Ascending aorta (tissue), 2 donors: ENCODE data around the gene TLCD5. TPM values are rescaled to one million over a fixed set of nuclear protein-coding genes. Genes with fewer than 3 reads are reported as not detected.

ENCODE experiments used
- DNase-seq, 2 donors: peaks; one replicate each; pipeline ENCODE4 v3.0.0-alpha.2; 2019; ENCODE audit warnings: low spot score in 2 of 2
- H3K27ac ChIP-seq, 2 donors: fragments of 200-600 bp; sonication (generic); one replicate each; pipeline ENCODE4 v1.5.1; 2016 to 2017; ENCODE audit warnings: mild to moderate bottlenecking in 1 of 2
- H3K27me3 ChIP-seq: fragments of 200-600 bp; sonication (generic); one replicate; pipeline ENCODE4 v1.5.1; 2017
- H3K36me3 ChIP-seq, 2 donors: fragments of 200-600 bp; sonication (generic); one replicate each; pipeline ENCODE4 v1.5.1; 2016
- H3K4me1 ChIP-seq, 2 donors: fragments of 200-600 bp; sonication (generic); one replicate each; pipeline ENCODE4 v1.5.1; 2016 to 2017; ENCODE audit warnings: mild to moderate bottlenecking in 1 of 2
- H3K4me3 ChIP-seq, 2 donors: fragments of 200-600 bp; sonication (generic); one replicate each; pipeline ENCODE4 v1.5.1; 2016 to 2017; ENCODE audit warnings: mild to moderate bottlenecking in 1 of 2
- H3K9me3 ChIP-seq, 2 donors: fragments of 200-600 bp; sonication (generic); one replicate each; pipeline ENCODE4 v1.5.1; 2016
- CTCF ChIP-seq, 3 experiments: fragments of 200-600 bp in 2 of 3; fragments of 450-650 bp in 1 of 3; sonication (generic) in 2 of 3; IDR thresholded peaks; one replicate each; pipeline ENCODE4 v1.5.1; 2016 to 2019; ENCODE audit warnings: antibody characterized with exemption in 3 of 3, mild to moderate bottlenecking in 1 of 3, moderate library complexity in 1 of 3
- intact Hi-C: fragments of 100-400 bp; cut with DNase I; formaldehyde crosslinking; loops from one replicate; pipeline ENCODE4 v1.15.1; 2023
- total RNA-seq: library from RNA; depleted of rRNA; stranded (reverse); fragments of >200 nt; gene quantifications from one replicate; pipeline ENCODE4 v1.1.0, GENCODE V29; 2016

The TLCD5 gene
- total RNA-seq, 1 donor from 2014 or later: 8.4 TPM

- Histone ChIP-seq H3K36me3 (no peaks in the 10 kb centered on the region), H3K27me3 (no peaks in the 10 kb centered on the region), H3K4me1 (no peaks in the 10 kb centered on the region), H3K27ac (no peak overlapping the region), H3K4me3 (no peak overlapping the region), H3K9me3 (no peaks in the 10 kb centered on the region)
- no peak for TF ChIP-seq CTCF (IDR thresholded peaks at IDR 0.05)
- DNase-seq: no peak
- intact Hi-C loops: no loop called here
Observed at GRCh38 chr11:120284272-120284671, 40.8 kb upstream of the TLCD5 start.

DNA sequence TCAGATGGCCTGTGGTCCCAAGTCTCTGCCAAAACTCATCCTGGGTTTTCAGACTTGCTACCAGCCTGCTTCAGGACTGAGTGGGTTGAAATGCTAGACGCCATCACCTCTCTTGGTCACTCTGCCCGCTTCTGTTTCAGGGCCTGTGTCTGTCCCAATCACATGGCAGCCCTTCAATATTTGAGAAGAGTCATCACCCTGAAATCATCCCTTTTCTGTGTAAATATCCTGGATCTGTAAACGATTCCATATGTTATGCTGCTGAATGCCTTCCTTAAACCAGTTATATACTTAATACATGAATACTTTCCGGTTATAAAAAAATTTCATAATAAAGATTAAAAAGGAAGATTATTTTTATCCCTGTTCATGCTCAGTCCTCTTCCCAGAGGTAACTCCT lies 39.8 kb upstream of the TLCD5 start:
- no peaks in the 10 kb centered on the region for H3K36me3 ChIP-seq
- intact Hi-C loops: no loop called here
- no peak overlapping the region for H3K27ac ChIP-seq
- TF ChIP-seq CTCF (IDR thresholded peaks at IDR 0.05): no peak
- no peaks in the 10 kb centered on the region for H3K9me3 ChIP-seq
- H3K27me3 ChIP-seq: no peaks in the 10 kb centered on the region
- no peak overlapping the region for H3K4me3 ChIP-seq
- H3K4me1 ChIP-seq: no peaks in the 10 kb centered on the region
- DNase-seq: no peak

DNA sequence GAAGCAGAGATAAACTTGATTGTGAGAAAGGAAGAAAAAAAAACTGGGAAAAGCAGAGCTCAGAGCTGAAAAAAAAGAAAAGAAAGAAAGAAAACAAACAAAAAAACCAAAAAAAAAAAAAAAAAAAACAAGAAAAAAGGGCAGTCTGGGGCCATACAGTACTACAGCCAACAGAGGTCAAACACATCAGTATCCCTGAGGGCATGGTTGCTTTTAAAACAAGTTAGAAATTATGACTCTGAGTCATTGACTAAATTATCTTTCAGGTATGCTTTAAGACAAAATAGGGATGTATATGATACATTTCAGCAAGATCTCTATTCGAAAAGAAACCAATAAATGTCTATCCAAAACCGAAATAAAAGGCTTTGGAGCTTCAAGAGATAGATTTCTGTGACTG lies 37.1 kb upstream of the TLCD5 start:
- intact Hi-C loops: no loop called here
- H3K9me3 ChIP-seq: no peaks in the 10 kb centered on the region
- TF ChIP-seq CTCF (IDR thresholded peaks at IDR 0.05): no peak
- no peaks in the 10 kb centered on the region for H3K4me1 ChIP-seq
- H3K4me3 ChIP-seq: no peak overlapping the region
- no peaks in the 10 kb centered on the region for H3K36me3 ChIP-seq
- H3K27me3 ChIP-seq: no peaks in the 10 kb centered on the region
- no peak overlapping the region for H3K27ac ChIP-seq
- no peak for DNase-seq

DNA sequence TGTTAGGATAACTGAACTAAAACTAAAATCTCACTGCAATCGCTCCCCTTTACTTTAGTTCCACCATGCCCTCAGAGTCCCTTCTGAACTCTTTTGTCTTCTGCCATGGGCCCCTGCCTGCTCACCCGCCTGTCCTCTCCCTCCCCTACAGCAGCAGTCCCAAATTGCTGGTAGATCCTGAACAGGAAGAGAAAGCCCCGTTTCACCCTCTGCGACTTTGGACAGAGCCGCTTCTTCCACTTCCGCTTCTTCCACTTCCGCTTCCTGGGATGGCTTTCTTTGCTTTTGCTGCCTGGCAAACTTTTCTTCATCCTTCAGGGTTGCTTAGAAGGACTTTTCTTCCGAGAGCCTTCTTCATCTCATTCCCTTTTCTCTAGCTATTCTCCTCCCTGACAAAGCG lies 35.7 kb upstream of the TLCD5 start:
- DNase-seq: no peak
- no peak for TF ChIP-seq CTCF (IDR thresholded peaks at IDR 0.05)
- H3K4me3 ChIP-seq: no peak overlapping the region
- no peak overlapping the region for H3K27ac ChIP-seq
- H3K36me3 ChIP-seq: no peaks in the 10 kb centered on the region
- intact Hi-C loops: no loop called here
- H3K9me3 ChIP-seq: no peaks in the 10 kb centered on the region
- no peaks in the 10 kb centered on the region for H3K4me1 ChIP-seq
- no peaks in the 10 kb centered on the region for H3K27me3 ChIP-seq

GRCh38 chr11:120290956-120291355 lies 34.1 kb upstream of the TLCD5 start:
- no peaks in the 10 kb centered on the region for H3K36me3 ChIP-seq
- no peak for DNase-seq
- no peak for TF ChIP-seq CTCF (IDR thresholded peaks at IDR 0.05)
- no peak overlapping the region for H3K4me3 ChIP-seq
- intact Hi-C loops: no loop called here
- H3K4me1 ChIP-seq: no peaks in the 10 kb centered on the region
- H3K27me3 ChIP-seq: no peaks in the 10 kb centered on the region
- no peak overlapping the region for H3K27ac ChIP-seq
- H3K9me3 ChIP-seq: no peaks in the 10 kb centered on the region

GRCh38 chr11:120293038-120293800 lies 31.9 kb upstream of the TLCD5 start:
- H3K27me3 ChIP-seq: no peaks in the 10 kb centered on the region
- TF ChIP-seq CTCF (IDR thresholded peaks at IDR 0.05): no peak
- DNase-seq: no peak
- H3K4me1 ChIP-seq: no peaks in the 10 kb centered on the region
- no peak overlapping the region for H3K4me3 ChIP-seq
- intact Hi-C loops: no loop called here
- no peak overlapping the region for H3K27ac ChIP-seq
- H3K36me3 ChIP-seq: no peaks in the 10 kb centered on the region
- H3K9me3 ChIP-seq: no peaks in the 10 kb centered on the region
